ENCODE data around the gene ARID3A. TPM values are rescaled to one million over a fixed set of nuclear protein-coding genes. Genes with fewer than 3 reads are reported as not detected.

The ARID3A gene
- total and polyA plus RNA-seq, 2 of the 13 experiments (the other 11 are each of a cell fraction or from before 2014, with no cell fraction given) = 71.3 to 77.9 TPM

DNA sequence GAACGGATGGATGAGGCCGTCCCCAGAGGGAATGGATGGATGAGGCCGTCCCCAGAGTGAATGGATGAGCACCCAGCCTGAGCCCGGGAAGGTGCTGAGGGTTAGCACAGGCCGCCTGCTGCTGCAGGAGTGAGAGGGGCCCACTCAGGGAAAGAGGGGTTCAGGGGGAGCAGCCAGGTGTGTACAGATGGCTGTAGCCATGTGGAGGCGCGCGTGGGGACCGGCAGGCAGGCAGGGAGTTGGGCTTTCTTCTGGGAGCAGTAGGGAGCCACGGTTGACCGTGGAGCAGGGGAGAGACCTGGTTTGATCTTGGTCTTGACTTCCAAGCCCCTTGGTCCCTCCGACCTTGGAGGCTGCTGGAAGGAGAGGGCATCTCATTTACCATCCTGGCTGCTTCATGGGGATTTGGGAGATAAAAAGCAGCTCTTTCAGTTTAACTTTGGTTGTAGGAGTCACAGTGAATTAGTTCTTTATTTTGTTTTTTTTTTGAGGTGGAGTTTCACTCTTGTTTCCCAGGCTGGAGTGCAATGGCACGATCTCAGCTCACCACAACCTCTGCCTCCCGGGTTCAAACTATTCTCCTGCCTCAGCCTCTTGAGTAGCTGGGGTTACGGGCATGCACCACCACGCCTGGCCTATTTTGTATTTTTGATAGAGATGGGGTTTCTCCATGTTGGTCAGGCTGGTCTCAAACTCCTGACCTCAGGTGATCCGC, 24.7 kb downstream of the ARID3A start:
- ATAC-seq = no peak
- Histone ChIP-seq H3K27ac (ENCODE audit: extremely low read length, insufficient read depth, low read length) (peak overlapping the region; percentile 99), H3K9me3 (ENCODE audit: low read length) (no peaks in the 10 kb centered on the region), H3K4me2 (ENCODE audit: low read depth, low read length) (no peak overlapping the region), H2AFZ (ENCODE audit: low read length) (no peak overlapping the region), H3K36me3 (replicated peaks in 1 of 2; ENCODE audit: control insufficient read depth in 1 of 2, insufficient read depth in 2 of 2, low read length in 2 of 2) (peaks cover 12 to 23% of the 10 kb centered on the region in 2 experiments; a peak in 4 of 5 replicates), H3K4me1 (ENCODE audit: insufficient read depth, low read length) (peaks cover 75% of the 10 kb centered on the region), H3K4me3 (replicated peaks in 1 of 3; ENCODE audit: insufficient read depth in 1 of 3, low read depth in 2 of 3, low read length in 3 of 3) (no peak overlapping the region), H4K20me1 (ENCODE audit: insufficient read depth, low read length) (peaks cover 14% of the 10 kb centered on the region; the same call in 1 of the 2 replicates), H3K9ac (ENCODE audit: insufficient read depth, low read depth, low read length) (peak overlapping the region; percentile 26; the same call in 1 of the 2 replicates), H3K79me2 (ENCODE audit: insufficient read depth, low read length) (peaks cover 65% of the 10 kb centered on the region), H3K27me3 (ENCODE audit: control insufficient read depth in 1 of 2, insufficient read depth in 2 of 2, low read length in 2 of 2) (no peaks in the 10 kb centered on the region)
- 85% methylated on average over 14 of the region's 17 CpGs for WGBS (ENCODE audit: low lambda C conversion rate)
- TF ChIP-seq, protein P1, sequence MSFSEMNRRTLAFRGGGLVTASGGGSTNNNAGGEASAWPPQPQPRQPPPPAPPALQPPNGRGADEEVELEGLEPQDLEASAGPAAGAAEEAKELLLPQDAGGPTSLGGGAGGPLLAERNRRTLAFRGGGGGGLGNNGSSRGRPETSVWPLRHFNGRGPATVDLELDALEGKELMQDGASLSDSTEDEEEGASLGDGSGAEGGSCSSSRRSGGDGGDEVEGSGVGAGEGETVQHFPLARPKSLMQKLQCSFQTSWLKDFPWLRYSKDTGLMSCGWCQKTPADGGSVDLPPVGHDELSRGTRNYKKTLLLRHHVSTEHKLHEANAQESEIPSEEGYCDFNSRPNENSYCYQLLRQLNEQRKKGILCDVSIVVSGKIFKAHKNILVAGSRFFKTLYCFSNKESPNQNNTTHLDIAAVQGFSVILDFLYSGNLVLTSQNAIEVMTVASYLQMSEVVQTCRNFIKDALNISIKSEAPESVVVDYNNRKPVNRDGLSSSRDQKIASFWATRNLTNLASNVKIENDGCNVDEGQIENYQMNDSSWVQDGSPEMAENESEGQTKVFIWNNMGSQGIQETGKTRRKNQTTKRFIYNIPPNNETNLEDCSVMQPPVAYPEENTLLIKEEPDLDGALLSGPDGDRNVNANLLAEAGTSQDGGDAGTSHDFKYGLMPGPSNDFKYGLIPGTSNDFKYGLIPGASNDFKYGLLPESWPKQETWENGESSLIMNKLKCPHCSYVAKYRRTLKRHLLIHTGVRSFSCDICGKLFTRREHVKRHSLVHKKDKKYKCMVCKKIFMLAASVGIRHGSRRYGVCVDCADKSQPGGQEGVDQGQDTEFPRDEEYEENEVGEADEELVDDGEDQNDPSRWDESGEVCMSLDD (CRISPR knock-in tag; IDR thresholded peaks at IDR 0.05; ENCODE audit: borderline replicate concordance) = peak; percentile 61; the same call in 1 of the 2 replicates
- TF ChIP-seq, protein P2, sequence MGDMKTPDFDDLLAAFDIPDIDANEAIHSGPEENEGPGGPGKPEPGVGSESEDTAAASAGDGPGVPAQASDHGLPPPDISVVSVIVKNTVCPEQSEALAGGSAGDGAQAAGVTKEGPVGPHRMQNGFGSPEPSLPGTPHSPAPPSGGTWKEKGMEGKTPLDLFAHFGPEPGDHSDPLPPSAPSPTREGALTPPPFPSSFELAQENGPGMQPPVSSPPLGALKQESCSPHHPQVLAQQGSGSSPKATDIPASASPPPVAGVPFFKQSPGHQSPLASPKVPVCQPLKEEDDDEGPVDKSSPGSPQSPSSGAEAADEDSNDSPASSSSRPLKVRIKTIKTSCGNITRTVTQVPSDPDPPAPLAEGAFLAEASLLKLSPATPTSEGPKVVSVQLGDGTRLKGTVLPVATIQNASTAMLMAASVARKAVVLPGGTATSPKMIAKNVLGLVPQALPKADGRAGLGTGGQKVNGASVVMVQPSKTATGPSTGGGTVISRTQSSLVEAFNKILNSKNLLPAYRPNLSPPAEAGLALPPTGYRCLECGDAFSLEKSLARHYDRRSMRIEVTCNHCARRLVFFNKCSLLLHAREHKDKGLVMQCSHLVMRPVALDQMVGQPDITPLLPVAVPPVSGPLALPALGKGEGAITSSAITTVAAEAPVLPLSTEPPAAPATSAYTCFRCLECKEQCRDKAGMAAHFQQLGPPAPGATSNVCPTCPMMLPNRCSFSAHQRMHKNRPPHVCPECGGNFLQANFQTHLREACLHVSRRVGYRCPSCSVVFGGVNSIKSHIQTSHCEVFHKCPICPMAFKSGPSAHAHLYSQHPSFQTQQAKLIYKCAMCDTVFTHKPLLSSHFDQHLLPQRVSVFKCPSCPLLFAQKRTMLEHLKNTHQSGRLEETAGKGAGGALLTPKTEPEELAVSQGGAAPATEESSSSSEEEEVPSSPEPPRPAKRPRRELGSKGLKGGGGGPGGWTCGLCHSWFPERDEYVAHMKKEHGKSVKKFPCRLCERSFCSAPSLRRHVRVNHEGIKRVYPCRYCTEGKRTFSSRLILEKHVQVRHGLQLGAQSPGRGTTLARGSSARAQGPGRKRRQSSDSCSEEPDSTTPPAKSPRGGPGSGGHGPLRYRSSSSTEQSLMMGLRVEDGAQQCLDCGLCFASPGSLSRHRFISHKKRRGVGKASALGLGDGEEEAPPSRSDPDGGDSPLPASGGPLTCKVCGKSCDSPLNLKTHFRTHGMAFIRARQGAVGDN (CRISPR knock-in tag; IDR thresholded peaks at IDR 0.05) = peak; percentile 50
- 0 out of 2 replicates have a peak, but pooled peaks have one; percentile 61 for TF ChIP-seq ZBTB38 (CRISPR knock-in tag; IDR thresholded peaks at IDR 0.05)
- peak; percentile 70 for TF ChIP-seq RBM22 (optimal IDR thresholded peaks at IDR 0.05; ENCODE audit: low read length)
- no peak for TF ChIP-seq TAF1 (CRISPR knock-in tag; IDR thresholded peaks at IDR 0.05)
- peak; percentile 39; the same call in 1 of the 2 replicates for TF ChIP-seq RBFOX2 (IDR thresholded peaks at IDR 0.05; ENCODE audit: low read depth, low read length)
- TF ChIP-seq HOXD1 (CRISPR knock-in tag; IDR thresholded peaks at IDR 0.05) = no peak
- no peak for TF ChIP-seq PRMT3 (CRISPR knock-in tag; IDR thresholded peaks at IDR 0.05; ENCODE audit: borderline replicate concordance, low read depth)
- peak; percentile 83 for TF ChIP-seq AGO2 (optimal IDR thresholded peaks at IDR 0.05; ENCODE audit: low read depth, low read length)
- ChIA-PET POLR2A (interaction anchor here (4.2 to 4.8 kb wide), 2 partner anchors 11 to 19 kb away, joined by 49 to 50 read pairs; no protein-coding TSS in a partner anchor), CTCF (ENCODE audit: low intra/inter-chr PET ratio, low total read pairs) (no interaction called here)
- intact Hi-C loops (cut with micrococcal nuclease; ENCODE audit: unreplicated experiment) (no loop called here), in situ Hi-C loops (cut with HindIII; ENCODE audit: extremely low pct_ligation_motif_present, low pct_unique_long_range_greater_than_20kb) (no loop called here)
- no peak for DNase-seq (ENCODE audit: low spot score)
- no TSS peak for BruUV-seq (replicated peaks)
- FAIRE-seq = no peak

Measured in HepG2 (cell line).